H1 (cell line): Measurements from ENCODE around the gene POGZ. TPM values are rescaled to one million over a fixed set of nuclear protein-coding genes. Genes with fewer than 3 reads are reported as not detected.
A peak's percentile ranks its signal among the peaks of the same experiment; 100 is the strongest.

Experiments
- BRCA1 ChIP-seq: IDR thresholded peaks from 2 replicates; pipeline ENCODE4 v1.6.1; 2012; ENCODE audit warnings: low read depth, low read length, improper control_type of control experiment
- CBX8 ChIP-seq: fragments of 300-800, 300-1000 bp; sonication (generic); IDR thresholded peaks from 2 replicates; pipeline ENCODE4 v1.7.1; 2016; ENCODE audit warnings: low read depth, low read length, borderline replicate concordance
- CHD1 ChIP-seq: IDR thresholded peaks from 2 replicates; pipeline ENCODE4 v1.6.1; 2012; ENCODE audit warnings: low read depth, low read length, improper control_type of control experiment
- KDM4A ChIP-seq: IDR thresholded peaks from one replicate; pipeline ENCODE4 v1.7.1; 2012; ENCODE audit warnings: low read depth, mild to moderate bottlenecking, moderate library complexity, low read length, inconsistent platforms; ENCODE audit not compliant: severe bottlenecking
- MAX ChIP-seq: IDR thresholded peaks from 2 replicates; pipeline ENCODE4 v1.6.1; 2012; ENCODE audit warnings: inconsistent platforms
- POLR2A ChIP-seq, 2 experiments: IDR thresholded peaks; 1 replicate in 1 of 2; 2 replicates in 1 of 2; pipeline ENCODE4 v1.6.1; 2011; ENCODE audit warnings: low read depth in 2 of 2, low read length in 2 of 2, mild to moderate bottlenecking in 2 of 2; ENCODE audit errors: control extremely low read depth in 1 of 2
- RBBP5 ChIP-seq: IDR thresholded peaks from 2 replicates; pipeline ENCODE4 v1.7.1; 2012; ENCODE audit warnings: low read depth, mild to moderate bottlenecking, inconsistent platforms, low read length, moderate library complexity, borderline replicate concordance
- RXRA ChIP-seq: IDR thresholded peaks from 2 replicates; pipeline ENCODE4 v1.6.1; 2011; ENCODE audit warnings: low read depth, mild to moderate bottlenecking, low read length, moderate library complexity; ENCODE audit not compliant: insufficient read depth
- SP2 ChIP-seq: IDR thresholded peaks from 2 replicates; pipeline ENCODE4 v1.6.1; 2012; ENCODE audit warnings: mild to moderate bottlenecking, low read length, inconsistent platforms
- SRF ChIP-seq: IDR thresholded peaks from 2 replicates; pipeline ENCODE4 v1.6.1; 2011; ENCODE audit warnings: mild to moderate bottlenecking, low read depth, low read length, moderate library complexity
- SUZ12 ChIP-seq: fragments of 200-600 bp; sonication (generic); IDR thresholded peaks from 2 replicates; pipeline ENCODE4 v1.6.1; 2012; ENCODE audit warnings: mild to moderate bottlenecking, inconsistent platforms, low read length, moderate library complexity, mixed read lengths
- TAF7 ChIP-seq: optimal IDR thresholded peaks from 2 replicates; pipeline ENCODE3; 2011; ENCODE audit warnings: low read depth, mild to moderate bottlenecking, inconsistent platforms, low read length, moderate library complexity, borderline replicate concordance
- TBP ChIP-seq: IDR thresholded peaks from 2 replicates; pipeline ENCODE4 v1.6.1; 2011; ENCODE audit warnings: low read depth, low read length, improper control_type of control experiment
- USF2 ChIP-seq: IDR thresholded peaks from 2 replicates; pipeline ENCODE4 v1.6.1; 2011; ENCODE audit warnings: low read length, improper control_type of control experiment
- YY1 ChIP-seq: IDR thresholded peaks from 2 replicates; pipeline ENCODE4 v1.6.1; 2011; ENCODE audit warnings: low read depth, mild to moderate bottlenecking, low read length
- polyA plus RNA-seq, 7 experiments: library from polyadenylated mRNA; depleted of rRNA in 3 of 7; stranded (reverse) in 5 of 7; unstranded in 2 of 7; fragments of >200 nt in 5 of 7; fragments of 200-250 nt in 2 of 7; gene quantifications; 1 replicate in 5 of 7; 2 replicates in 1 of 7; 4 replicates in 1 of 7; pipeline versions ENCODE4 v1.2.1 to v1.2.3, GENCODE V29; 2011 to 2013; ENCODE audit warnings: missing spikeins in 2 of 7, mixed read lengths in 2 of 7
- total RNA-seq: library from RNA; stranded (reverse); fragmentation: NEBNext Ultra II Directional; extraction: Animal tissue kit (Norgen Biotek cat#: 25700); gene quantifications from 2 replicates; pipeline ENCODE4 v1.2.1, GENCODE V29; 2021

POGZ gene
- total and polyA plus RNA-seq, 2 of the 8 experiments (the other 6 are each of a cell fraction or from before 2014, with no cell fraction given) = 66.4 to 105 TPM

GRCh38 chr1:151472856-151473731, 13.8 kb upstream of the POGZ start (continued):
- no peak for TF ChIP-seq USF2
- peak; percentile 75 for TF ChIP-seq KDM4A
- TF ChIP-seq CBX8 = no peak
- no peak for TF ChIP-seq RXRA
- no peak for TF ChIP-seq SRF
- no peak for TF ChIP-seq SP2
- no peak for TF ChIP-seq BRCA1
- peak; percentile 21; the same call in 1 of the 2 replicates for TF ChIP-seq MAX
- TF ChIP-seq POLR2A (IDR thresholded peaks at IDR 0.05; ENCODE audit: control extremely low read depth in 1 of 2, low read depth in 2 of 2, low read length in 2 of 2) = peak; percentile 40 to 49
- no peak for TF ChIP-seq SUZ12
- peak; percentile 47; the same call in 1 of the 2 replicates for TF ChIP-seq RBBP5
- peak; percentile 75 for TF ChIP-seq TAF7
- TF ChIP-seq TBP = peak; percentile 74
- TF ChIP-seq CHD1 = no peak
- TF ChIP-seq YY1 = no peak
